LNCaP clone FGC (cell line): ENCODE data around the gene KBTBD12.

ENCODE experiments used
- DNase-seq: peaks from one replicate; pipeline ENCODE4 v3.0.0-alpha.2; 2011; ENCODE audit warnings: low read depth
- H3K4me3 ChIP-seq: 2 replicates; pipeline ENCODE4 v1.5.1; 2011; ENCODE audit warnings: mild to moderate bottlenecking, low read depth, low read length, control low read depth
- CTCF ChIP-seq: IDR thresholded peaks from 2 replicates; pipeline ENCODE4 v1.5.1; 2012; ENCODE audit warnings: mild to moderate bottlenecking; ENCODE audit not compliant: control insufficient read depth, insufficient read depth; ENCODE audit errors: extremely low read depth

KBTBD12 gene

GRCh38 chr3:127884041-127884440, 31.0 kb upstream of the KBTBD12 start:
- DNase-seq = no peak
- TF ChIP-seq CTCF = no peak
- no peak overlapping the region for H3K4me3 ChIP-seq

- no peak overlapping the region for H3K4me3 ChIP-seq
- no peak for TF ChIP-seq CTCF
- DNase-seq = no peak
Measured at GRCh38 chr3:127886231-127886955, 28.6 kb upstream of the KBTBD12 start.

GRCh38 chr3:127886956-127887231, 28.1 kb upstream of the KBTBD12 start:
- H3K4me3 ChIP-seq = no peak overlapping the region
- no peak for TF ChIP-seq CTCF
- no peak for DNase-seq

- no peak overlapping the region for H3K4me3 ChIP-seq
- no peak for DNase-seq
- no peak for TF ChIP-seq CTCF
Measured at GRCh38 chr3:127887321-127887720, 27.7 kb upstream of the KBTBD12 start.

GRCh38 chr3:127888156-127888555, 26.9 kb upstream of the KBTBD12 start:
- no peak for DNase-seq
- TF ChIP-seq CTCF = no peak

GRCh38 chr3:127888564-127889107, 26.4 kb upstream of the KBTBD12 start:
- DNase-seq = no peak
- H3K4me3 ChIP-seq = no peak overlapping the region

More at GRCh38 chr3:127888156-127888555, 26.9 kb upstream of the KBTBD12 start:
- no peak overlapping the region for H3K4me3 ChIP-seq

More at GRCh38 chr3:127888564-127889107, 26.4 kb upstream of the KBTBD12 start:
- TF ChIP-seq CTCF = no peak
